Measurements from ENCODE around the gene HNMT. TPM values are rescaled to one million over a fixed set of nuclear protein-coding genes. Genes with fewer than 3 reads are reported as not detected.
"Not testable (repeated sequence)": the region's sequence is repeated elsewhere in the genome, so short reads cannot be mapped to it uniquely, and the experiment has no call there.

Gene HNMT
- total RNA-seq, 1 donor from 2014 or later: 14.4 TPM

GRCh38 chr2:137991078-137991477, 26.8 kb downstream of the HNMT start:
- TF ChIP-seq CTCF (IDR thresholded peaks at IDR 0.05; ENCODE audit: unreplicated experiment): no peak
- Mint-ChIP-seq H3K27ac (no peak overlapping the region), H3K36me3 (peaks cover 68% of the 10 kb centered on the region), H3K4me1 (peaks cover 9% of the 10 kb centered on the region), H3K4me3 (no peak overlapping the region), H3K27me3 (ENCODE audit: low read depth) (no peaks in the 10 kb centered on the region), H3K9me3 (peaks cover 66% of the 10 kb centered on the region)
- no peak for DNase-seq (ENCODE audit: low spot score in 2 of 2, unreplicated experiment in 2 of 2)

GRCh38 chr2:137992039-137992646, 27.9 kb downstream of the HNMT start:
- Mint-ChIP-seq H3K27ac (no peak overlapping the region), H3K27me3 (ENCODE audit: low read depth) (no peaks in the 10 kb centered on the region), H3K4me1 (peaks cover 7% of the 10 kb centered on the region), H3K36me3 (peaks cover 68% of the 10 kb centered on the region), H3K9me3 (peaks cover 76% of the 10 kb centered on the region), H3K4me3 (no peak overlapping the region)
- no peak for DNase-seq (ENCODE audit: low spot score in 2 of 2, unreplicated experiment in 2 of 2)
- TF ChIP-seq CTCF (IDR thresholded peaks at IDR 0.05; ENCODE audit: unreplicated experiment): no peak

- not testable (repeated sequence) for H3K27ac Mint-ChIP-seq; H3K4me3 Mint-ChIP-seq; H3K4me1 Mint-ChIP-seq; DNase-seq (ENCODE audit: low spot score in 2 of 2, unreplicated experiment in 2 of 2); H3K27me3 Mint-ChIP-seq (ENCODE audit: low read depth)
- H3K36me3 Mint-ChIP-seq: peaks cover 60% of the 10 kb centered on the region
- peaks cover 73% of the 10 kb centered on the region for H3K9me3 Mint-ChIP-seq
Observed at GRCh38 chr2:137993715-137994476, 29.6 kb downstream of the HNMT start.

GRCh38 chr2:137995368-137995767, 31.1 kb downstream of the HNMT start:
- H3K27me3 Mint-ChIP-seq (ENCODE audit: low read depth); H3K27ac Mint-ChIP-seq; H3K4me3 Mint-ChIP-seq; DNase-seq (ENCODE audit: low spot score in 2 of 2, unreplicated experiment in 2 of 2); H3K4me1 Mint-ChIP-seq: not testable (repeated sequence)
- H3K9me3 Mint-ChIP-seq: peaks cover 68% of the 10 kb centered on the region
- H3K36me3 Mint-ChIP-seq: peaks cover 48% of the 10 kb centered on the region

GRCh38 chr2:137996158-137996557, 31.9 kb downstream of the HNMT start:
- Mint-ChIP-seq H3K36me3 (peaks cover 46% of the 10 kb centered on the region), H3K9me3 (peaks cover 60% of the 10 kb centered on the region)
- not testable (repeated sequence) for H3K4me3 Mint-ChIP-seq; H3K27me3 Mint-ChIP-seq (ENCODE audit: low read depth); H3K4me1 Mint-ChIP-seq; H3K27ac Mint-ChIP-seq; DNase-seq (ENCODE audit: low spot score in 2 of 2, unreplicated experiment in 2 of 2)

- DNase-seq (ENCODE audit: low spot score in 2 of 2, unreplicated experiment in 2 of 2): no peak
- Mint-ChIP-seq H3K36me3 (peaks cover 40% of the 10 kb centered on the region), H3K4me3 (no peak overlapping the region), H3K27me3 (ENCODE audit: low read depth) (no peaks in the 10 kb centered on the region), H3K9me3 (peaks cover 56% of the 10 kb centered on the region), H3K4me1 (no peaks in the 10 kb centered on the region), H3K27ac (no peak overlapping the region)
- no peak for TF ChIP-seq CTCF (IDR thresholded peaks at IDR 0.05; ENCODE audit: unreplicated experiment)
Observed at GRCh38 chr2:137997733-137998132, 33.5 kb downstream of the HNMT start.

- Mint-ChIP-seq H3K4me1 (no peaks in the 10 kb centered on the region), H3K27me3 (ENCODE audit: low read depth) (no peaks in the 10 kb centered on the region), H3K9me3 (peaks cover 49% of the 10 kb centered on the region), H3K36me3 (peaks cover 33% of the 10 kb centered on the region), H3K27ac (no peak overlapping the region), H3K4me3 (no peak overlapping the region)
- no peak for DNase-seq (ENCODE audit: low spot score in 2 of 2, unreplicated experiment in 2 of 2)
- no peak for TF ChIP-seq CTCF (IDR thresholded peaks at IDR 0.05; ENCODE audit: unreplicated experiment)
Observed at GRCh38 chr2:137998503-137998902, 34.2 kb downstream of the HNMT start.

Measured in mesothelial cell of epicardium (in vitro differentiated cells).